Hepatocyte (in vitro differentiated cells): ENCODE results near the gene FANCL.

Experiments
- CTCF ChIP-seq: fragments of 200-600 bp; sonication (generic); IDR thresholded peaks from 2 replicates; pipeline ENCODE4 v1.5.1; 2016; ENCODE audit warnings: antibody characterized with exemption, mild to moderate bottlenecking; ENCODE audit not compliant: poor library complexity
- EZH2 ChIP-seq: fragments of 200-600 bp; sonication (generic); IDR thresholded peaks from 2 replicates; pipeline ENCODE4 v1.6.1; 2016; ENCODE audit warnings: antibody characterized with exemption, mild to moderate bottlenecking, borderline replicate concordance
- EZH2phosphoT487 ChIP-seq: fragments of 200-600 bp; sonication (generic); IDR thresholded peaks from one replicate; pipeline ENCODE4 v1.6.1; 2018; ENCODE audit warnings: antibody characterized with exemption, mild to moderate bottlenecking, low read depth, moderate library complexity; ENCODE audit not compliant: unreplicated experiment, severe bottlenecking

GRCh38 chr2:58237741-58238140 is 3.4 kb downstream of the FANCL start:
- TF ChIP-seq CTCF (no peak), EZH2phosphoT487 (no peak), EZH2 (no peak)
